Measurements from ENCODE around the gene SETD7. TPM values are rescaled to one million over a fixed set of nuclear protein-coding genes. Genes with fewer than 3 reads are reported as not detected.

SETD7 gene
- total RNA-seq (2021), result 52.8 and 54.6 TPM in 2 replicates
- Bru-seq, nascent RNA, result percentile 77 among the genes with signal in this experiment
- percentile 79 among the genes with signal in this experiment for BruChase-seq, experiment 1, labeled RNA remaining after a 2-hour chase
- percentile 88 among the genes with signal in this experiment for BruChase-seq, experiment 2, labeled RNA remaining after a 6-hour chase
- long read RNA-seq, full-length matches to known transcripts, result 21 of 47 reads
- long read RNA-seq, partial matches to known transcripts, result 4 of 47 reads
- long read RNA-seq, other reads (novel, unspliced or antisense), result 22 of 47 reads

DNA sequence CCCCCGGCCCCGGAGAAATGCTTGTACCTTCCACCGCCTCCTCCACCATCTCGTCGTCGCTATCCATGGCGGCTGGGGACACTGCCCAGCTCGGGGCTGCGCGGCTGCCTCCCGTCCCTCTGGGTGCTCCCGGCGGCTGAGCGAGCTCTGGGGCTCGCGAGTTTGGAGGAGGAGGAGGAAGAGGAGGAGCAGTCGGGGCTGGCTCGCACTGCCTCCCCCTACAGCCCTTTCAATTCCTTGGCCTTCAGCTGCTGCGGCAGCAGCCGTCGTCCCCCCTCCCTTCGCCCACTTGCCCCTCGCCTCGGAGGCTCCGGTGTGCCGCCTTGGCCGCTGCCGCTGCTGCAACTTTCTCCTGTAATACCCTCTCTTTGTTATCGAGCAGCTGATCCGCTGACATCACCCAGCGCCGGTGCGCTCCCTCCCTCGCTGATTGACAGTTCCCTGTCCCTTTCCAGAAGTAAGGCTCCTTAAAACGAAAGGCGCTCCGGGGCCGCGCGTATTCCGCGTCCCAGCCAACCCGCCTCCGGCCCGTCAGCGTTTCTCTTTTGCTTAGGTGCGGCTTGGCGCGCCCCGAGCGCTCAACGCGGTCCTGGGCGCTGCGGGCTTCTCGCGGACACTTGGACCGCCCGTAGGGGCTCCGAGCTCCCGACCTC lies at the start of gene SETD7:
Gene SETD7 (minus strand): TSS at position 149 of the 653 bp plus-strand sequence. CDS start 82 bp downstream, at position 67.
- POLR2A ChIA-PET (ENCODE audit: low non-redundant PET), result interaction anchor here (0.5 to 0.7 kb wide), 2 partner anchors 26 to 50 kb away, joined by 3 to 12 read pairs; no protein-coding TSS in a partner anchor
- no TSS peak for BruUV-seq (replicated peaks)
- intact Hi-C loops (cut with micrococcal nuclease; ENCODE audit: unreplicated experiment), result loop anchor here (10.0 kb wide), 1 partner anchor 61 kb away; no protein-coding TSS in a partner anchor
- DNase-seq (ENCODE audit: low spot score), result peak; percentile 86
- Histone ChIP-seq H3K9me3 (ENCODE audit: low read depth, low read length, poor library complexity, severe bottlenecking) (no peaks in the 10 kb centered on the region), H3K27me3 (replicated peaks; ENCODE audit: insufficient read depth, low read depth, low read length, poor library complexity) (no peaks in the 10 kb centered on the region), H3K27ac (ENCODE audit: low read depth, low read length, poor library complexity, severe bottlenecking) (peak within 1 kb of the TSS; percentile 98), H3K4me1 (ENCODE audit: insufficient read depth, low read length, poor library complexity, severe bottlenecking) (peaks cover 74% of the 10 kb centered on the region), H3K4me3 (ENCODE audit: low read depth, low read length, poor library complexity, severe bottlenecking) (peak within 1 kb of the TSS; percentile 88), H3K36me3 (ENCODE audit: insufficient read depth, low read length, poor library complexity, severe bottlenecking) (no peaks in the 10 kb centered on the region)
- CTCF ChIA-PET, result interaction anchor here (0.6 kb wide), 1 partner anchor 97 kb away, joined by 6 read pairs; no protein-coding TSS in a partner anchor
- TF ChIP-seq, protein P1, sequence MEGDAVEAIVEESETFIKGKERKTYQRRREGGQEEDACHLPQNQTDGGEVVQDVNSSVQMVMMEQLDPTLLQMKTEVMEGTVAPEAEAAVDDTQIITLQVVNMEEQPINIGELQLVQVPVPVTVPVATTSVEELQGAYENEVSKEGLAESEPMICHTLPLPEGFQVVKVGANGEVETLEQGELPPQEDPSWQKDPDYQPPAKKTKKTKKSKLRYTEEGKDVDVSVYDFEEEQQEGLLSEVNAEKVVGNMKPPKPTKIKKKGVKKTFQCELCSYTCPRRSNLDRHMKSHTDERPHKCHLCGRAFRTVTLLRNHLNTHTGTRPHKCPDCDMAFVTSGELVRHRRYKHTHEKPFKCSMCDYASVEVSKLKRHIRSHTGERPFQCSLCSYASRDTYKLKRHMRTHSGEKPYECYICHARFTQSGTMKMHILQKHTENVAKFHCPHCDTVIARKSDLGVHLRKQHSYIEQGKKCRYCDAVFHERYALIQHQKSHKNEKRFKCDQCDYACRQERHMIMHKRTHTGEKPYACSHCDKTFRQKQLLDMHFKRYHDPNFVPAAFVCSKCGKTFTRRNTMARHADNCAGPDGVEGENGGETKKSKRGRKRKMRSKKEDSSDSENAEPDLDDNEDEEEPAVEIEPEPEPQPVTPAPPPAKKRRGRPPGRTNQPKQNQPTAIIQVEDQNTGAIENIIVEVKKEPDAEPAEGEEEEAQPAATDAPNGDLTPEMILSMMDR (conservative IDR thresholded peaks at IDR 0.05; ENCODE audit: low read depth, low read length), result no peak
- TF ChIP-seq EZH2 (IDR thresholded peaks at IDR 0.05; ENCODE audit: borderline replicate concordance, low read depth, low read length, poor library complexity, severe bottlenecking), result no peak

DNA sequence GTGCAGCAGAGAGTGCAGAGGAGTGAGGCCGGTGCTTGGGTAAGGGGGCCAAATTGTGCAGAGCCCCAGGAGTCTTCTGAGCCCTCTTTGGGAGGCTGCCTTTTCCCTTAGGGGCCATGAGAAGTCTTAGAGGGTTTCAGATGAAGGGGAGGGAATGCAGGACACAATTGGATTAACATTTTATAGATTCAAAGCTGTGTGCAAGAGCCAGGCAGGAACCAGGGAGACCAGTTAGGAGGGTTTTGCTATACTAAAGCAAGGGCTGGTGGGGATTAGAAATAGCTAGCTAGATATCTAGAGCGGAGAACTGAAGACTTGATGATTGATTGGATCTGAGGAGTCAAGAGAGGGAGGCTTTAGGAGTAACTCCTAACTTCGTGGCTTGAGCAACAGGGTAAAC lies 49.5 kb upstream of the SETD7 start:
- H3K27me3 ChIP-seq (replicated peaks; ENCODE audit: insufficient read depth, low read depth, low read length, poor library complexity), result no peaks in the 10 kb centered on the region
- BruUV-seq (replicated peaks), result no TSS peak
- peak overlapping the region; percentile 74 for H3K27ac ChIP-seq (ENCODE audit: low read depth, low read length, poor library complexity, severe bottlenecking)
- intact Hi-C loops (cut with micrococcal nuclease; ENCODE audit: unreplicated experiment), result no loop called here
- no peaks in the 10 kb centered on the region for H3K9me3 ChIP-seq (ENCODE audit: low read depth, low read length, poor library complexity, severe bottlenecking)
- no peak overlapping the region for H3K4me3 ChIP-seq (ENCODE audit: low read depth, low read length, poor library complexity, severe bottlenecking)
- peak; percentile 79 for DNase-seq (ENCODE audit: low spot score)
- TF ChIP-seq, protein P1 (conservative IDR thresholded peaks at IDR 0.05; ENCODE audit: low read depth, low read length), result no peak
- no peak for TF ChIP-seq EZH2 (IDR thresholded peaks at IDR 0.05; ENCODE audit: borderline replicate concordance, low read depth, low read length, poor library complexity, severe bottlenecking)
- peaks cover 71% of the 10 kb centered on the region for H3K4me1 ChIP-seq (ENCODE audit: insufficient read depth, low read length, poor library complexity, severe bottlenecking)
- ChIA-PET POLR2A (ENCODE audit: low non-redundant PET) (no interaction called here), CTCF (interaction anchor here (1.0 kb wide), 1 partner anchor 28 kb away, joined by 3 read pairs; no protein-coding TSS in a partner anchor)
- no peaks in the 10 kb centered on the region for H3K36me3 ChIP-seq (ENCODE audit: insufficient read depth, low read length, poor library complexity, severe bottlenecking)

DNA sequence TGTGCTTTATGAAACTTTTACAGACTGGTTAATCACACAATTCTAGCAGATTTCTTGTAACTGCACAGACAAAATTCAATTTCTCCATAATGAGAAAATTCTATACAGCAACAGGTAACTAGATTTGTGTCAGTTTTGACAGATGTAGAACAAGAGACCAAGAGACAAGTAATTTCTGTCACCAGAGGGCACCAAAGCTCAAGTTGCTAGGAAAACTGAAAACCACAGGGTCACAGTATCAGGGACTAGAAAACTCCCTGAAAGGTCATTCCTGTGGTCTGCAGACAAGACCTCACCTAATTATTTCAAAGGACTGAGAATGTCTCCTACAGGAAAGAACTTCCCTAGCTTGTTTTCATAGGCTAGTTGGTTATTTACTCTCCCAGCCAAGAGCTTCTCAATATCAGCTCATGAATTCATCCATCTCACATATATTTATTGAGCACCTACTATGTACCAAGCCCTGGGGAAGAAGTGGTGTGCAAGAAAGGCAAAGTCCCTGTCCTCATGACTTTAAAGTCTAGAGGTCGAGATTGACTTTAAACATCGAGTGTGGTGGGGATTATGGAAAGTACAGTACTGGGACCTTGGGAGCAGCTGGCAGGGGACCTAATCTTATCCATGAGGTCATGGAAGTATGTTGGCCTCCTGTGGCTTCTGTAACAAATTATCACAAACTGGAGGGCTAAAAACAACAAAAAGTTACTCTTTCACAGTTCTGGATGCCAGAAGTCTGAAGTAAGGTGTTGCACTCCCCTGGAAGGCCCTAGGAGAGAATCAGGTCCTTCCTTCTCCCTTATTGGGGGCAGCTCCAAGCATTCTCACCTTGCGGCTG lies 47.8 kb upstream of the SETD7 start:
- no peaks in the 10 kb centered on the region for H3K27me3 ChIP-seq (replicated peaks; ENCODE audit: insufficient read depth, low read depth, low read length, poor library complexity)
- peak; percentile 80 for DNase-seq (ENCODE audit: low spot score)
- H3K4me1 ChIP-seq (ENCODE audit: insufficient read depth, low read length, poor library complexity, severe bottlenecking), result peaks cover 56% of the 10 kb centered on the region
- ChIA-PET CTCF (interaction anchor here (0.5 to 2.5 kb wide), 8 partner anchors 16 to 138 kb away, joined by 3 to 18 read pairs (median 4); no protein-coding TSS in a partner anchor), POLR2A (ENCODE audit: low non-redundant PET) (no interaction called here)
- H3K36me3 ChIP-seq (ENCODE audit: insufficient read depth, low read length, poor library complexity, severe bottlenecking), result no peaks in the 10 kb centered on the region
- no peaks in the 10 kb centered on the region for H3K9me3 ChIP-seq (ENCODE audit: low read depth, low read length, poor library complexity, severe bottlenecking)
- no peak overlapping the region for H3K4me3 ChIP-seq (ENCODE audit: low read depth, low read length, poor library complexity, severe bottlenecking)
- BruUV-seq (replicated peaks), result no TSS peak
- intact Hi-C loops (cut with micrococcal nuclease; ENCODE audit: unreplicated experiment), result loop anchor here (1.0 to 5.0 kb wide), 2 partner anchors 34 to 48 kb away; no protein-coding TSS in a partner anchor
- TF ChIP-seq EZH2 (IDR thresholded peaks at IDR 0.05; ENCODE audit: borderline replicate concordance, low read depth, low read length, poor library complexity, severe bottlenecking), result no peak
- TF ChIP-seq, protein P1 (conservative IDR thresholded peaks at IDR 0.05; ENCODE audit: low read depth, low read length), result peak; percentile 84
- peak overlapping the region; percentile 63 for H3K27ac ChIP-seq (ENCODE audit: low read depth, low read length, poor library complexity, severe bottlenecking)

Measured in A673 (cell line).